ENCODE data around the gene PCCA.

DNA sequence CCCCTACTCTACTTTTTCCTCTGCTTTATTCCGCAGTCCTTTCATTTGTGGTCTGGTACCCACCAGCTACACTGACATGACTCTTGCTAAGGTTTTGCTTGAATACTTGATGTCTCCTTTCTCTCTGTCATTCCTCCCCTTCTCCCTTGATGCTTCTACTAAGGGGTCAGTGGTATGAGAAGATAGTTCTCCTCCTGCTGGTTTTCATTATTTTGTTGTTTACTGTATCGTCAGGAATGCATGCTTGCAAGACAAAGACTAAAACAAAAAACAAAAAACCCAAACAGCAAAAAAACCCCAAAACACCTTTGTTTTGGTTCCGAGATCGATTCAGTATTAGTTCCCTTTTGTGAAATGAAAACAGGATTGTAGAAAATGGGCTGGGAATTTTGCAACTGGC lies 59.5 kb downstream of the PCCA start:
- TF ChIP-seq, protein P1, sequence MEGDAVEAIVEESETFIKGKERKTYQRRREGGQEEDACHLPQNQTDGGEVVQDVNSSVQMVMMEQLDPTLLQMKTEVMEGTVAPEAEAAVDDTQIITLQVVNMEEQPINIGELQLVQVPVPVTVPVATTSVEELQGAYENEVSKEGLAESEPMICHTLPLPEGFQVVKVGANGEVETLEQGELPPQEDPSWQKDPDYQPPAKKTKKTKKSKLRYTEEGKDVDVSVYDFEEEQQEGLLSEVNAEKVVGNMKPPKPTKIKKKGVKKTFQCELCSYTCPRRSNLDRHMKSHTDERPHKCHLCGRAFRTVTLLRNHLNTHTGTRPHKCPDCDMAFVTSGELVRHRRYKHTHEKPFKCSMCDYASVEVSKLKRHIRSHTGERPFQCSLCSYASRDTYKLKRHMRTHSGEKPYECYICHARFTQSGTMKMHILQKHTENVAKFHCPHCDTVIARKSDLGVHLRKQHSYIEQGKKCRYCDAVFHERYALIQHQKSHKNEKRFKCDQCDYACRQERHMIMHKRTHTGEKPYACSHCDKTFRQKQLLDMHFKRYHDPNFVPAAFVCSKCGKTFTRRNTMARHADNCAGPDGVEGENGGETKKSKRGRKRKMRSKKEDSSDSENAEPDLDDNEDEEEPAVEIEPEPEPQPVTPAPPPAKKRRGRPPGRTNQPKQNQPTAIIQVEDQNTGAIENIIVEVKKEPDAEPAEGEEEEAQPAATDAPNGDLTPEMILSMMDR (IDR thresholded peaks at IDR 0.05), result no peak
- TF ChIP-seq JUN (CRISPR knock-in tag; IDR thresholded peaks at IDR 0.05), result no peak
- TF ChIP-seq ZNF138 (CRISPR knock-in tag; conservative IDR thresholded peaks at IDR 0.05), result no peak
- TF ChIP-seq, protein P2, sequence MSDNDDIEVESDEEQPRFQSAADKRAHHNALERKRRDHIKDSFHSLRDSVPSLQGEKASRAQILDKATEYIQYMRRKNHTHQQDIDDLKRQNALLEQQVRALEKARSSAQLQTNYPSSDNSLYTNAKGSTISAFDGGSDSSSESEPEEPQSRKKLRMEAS (CRISPR knock-in tag; IDR thresholded peaks at IDR 0.05), result no peak
- no peak for TF ChIP-seq CREB1 (CRISPR knock-in tag; IDR thresholded peaks at IDR 0.05)
- no peak for TF ChIP-seq ESRRA (CRISPR knock-in tag; IDR thresholded peaks at IDR 0.05; ENCODE audit: borderline replicate concordance)
- TF ChIP-seq MYBL2 (CRISPR knock-in tag; IDR thresholded peaks at IDR 0.05), result no peak
- TF ChIP-seq, protein P3, sequence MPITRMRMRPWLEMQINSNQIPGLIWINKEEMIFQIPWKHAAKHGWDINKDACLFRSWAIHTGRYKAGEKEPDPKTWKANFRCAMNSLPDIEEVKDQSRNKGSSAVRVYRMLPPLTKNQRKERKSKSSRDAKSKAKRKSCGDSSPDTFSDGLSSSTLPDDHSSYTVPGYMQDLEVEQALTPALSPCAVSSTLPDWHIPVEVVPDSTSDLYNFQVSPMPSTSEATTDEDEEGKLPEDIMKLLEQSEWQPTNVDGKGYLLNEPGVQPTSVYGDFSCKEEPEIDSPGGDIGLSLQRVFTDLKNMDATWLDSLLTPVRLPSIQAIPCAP (CRISPR knock-in tag; IDR thresholded peaks at IDR 0.05), result no peak
- TF ChIP-seq TEAD4 (CRISPR knock-in tag; IDR thresholded peaks at IDR 0.05), result no peak
- TF ChIP-seq, protein P4, sequence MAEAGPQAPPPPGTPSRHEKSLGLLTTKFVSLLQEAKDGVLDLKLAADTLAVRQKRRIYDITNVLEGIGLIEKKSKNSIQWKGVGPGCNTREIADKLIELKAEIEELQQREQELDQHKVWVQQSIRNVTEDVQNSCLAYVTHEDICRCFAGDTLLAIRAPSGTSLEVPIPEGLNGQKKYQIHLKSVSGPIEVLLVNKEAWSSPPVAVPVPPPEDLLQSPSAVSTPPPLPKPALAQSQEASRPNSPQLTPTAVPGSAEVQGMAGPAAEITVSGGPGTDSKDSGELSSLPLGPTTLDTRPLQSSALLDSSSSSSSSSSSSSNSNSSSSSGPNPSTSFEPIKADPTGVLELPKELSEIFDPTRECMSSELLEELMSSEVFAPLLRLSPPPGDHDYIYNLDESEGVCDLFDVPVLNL (CRISPR knock-in tag; IDR thresholded peaks at IDR 0.05; ENCODE audit: borderline replicate concordance, low read depth), result no peak
- TF ChIP-seq SP1 (CRISPR knock-in tag; conservative IDR thresholded peaks at IDR 0.05), result no peak
- TF ChIP-seq, protein P5, sequence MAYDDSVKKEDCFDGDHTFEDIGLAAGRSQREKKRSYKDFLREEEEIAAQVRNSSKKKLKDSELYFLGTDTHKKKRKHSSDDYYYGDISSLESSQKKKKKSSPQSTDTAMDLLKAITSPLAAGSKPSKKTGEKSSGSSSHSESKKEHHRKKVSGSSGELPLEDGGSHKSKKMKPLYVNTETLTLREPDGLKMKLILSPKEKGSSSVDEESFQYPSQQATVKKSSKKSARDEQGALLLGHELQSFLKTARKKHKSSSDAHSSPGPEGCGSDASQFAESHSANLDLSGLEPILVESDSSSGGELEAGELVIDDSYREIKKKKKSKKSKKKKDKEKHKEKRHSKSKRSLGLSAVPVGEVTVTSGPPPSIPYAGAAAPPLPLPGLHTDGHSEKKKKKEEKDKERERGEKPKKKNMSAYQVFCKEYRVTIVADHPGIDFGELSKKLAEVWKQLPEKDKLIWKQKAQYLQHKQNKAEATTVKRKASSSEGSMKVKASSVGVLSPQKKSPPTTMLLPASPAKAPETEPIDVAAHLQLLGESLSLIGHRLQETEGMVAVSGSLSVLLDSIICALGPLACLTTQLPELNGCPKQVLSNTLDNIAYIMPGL (CRISPR knock-in tag; IDR thresholded peaks at IDR 0.05), result no peak
